ENCODE data around the gene SYT17.

GRCh38 chr16:19151310-19151709, 16.7 kb upstream of the SYT17 start:
- TF ChIP-seq USF2 (IDR thresholded peaks at IDR 0.05) (no peak), CTCF (IDR thresholded peaks at IDR 0.05) (no peak), MYC (IDR thresholded peaks at IDR 0.05; ENCODE audit: borderline replicate concordance, low read length) (no peak), POLR2A (IDR thresholded peaks at IDR 0.05; ENCODE audit: low read length) (no peak), CEBPB (IDR thresholded peaks at IDR 0.05) (no peak), MAX (IDR thresholded peaks at IDR 0.05) (no peak), TFCP2L1 (CRISPR knock-in tag; IDR thresholded peaks at IDR 0.05) (no peak)

All from A549 (cell line).